Neural cell (in vitro differentiated cells): ENCODE measurements around the gene C6orf136. TPM values are rescaled to one million over a fixed set of nuclear protein-coding genes. Genes with fewer than 3 reads are reported as not detected.

Experiments
- H2AFZ ChIP-seq: fragments of 200-600, 300-800 bp; sonication (generic), shearing (Covaris generic); 2 replicates; pipeline ENCODE4 v1.6.0; 2014; ENCODE audit warnings: low read depth, mild to moderate bottlenecking, antibody characterized with exemption, low read length, moderate library complexity
- H3F3A ChIP-seq: fragments of 200-600 bp; shearing (Covaris generic); 2 replicates; pipeline ENCODE4 v1.6.1; 2016; ENCODE audit warnings: mild to moderate bottlenecking, moderate library complexity, mixed read lengths, antibody characterized with exemption, low read length; ENCODE audit not compliant: insufficient read depth, poor library complexity, severe bottlenecking
- H3K27ac ChIP-seq: fragments of 200-600, 300-800 bp; sonication (generic), shearing (Covaris generic); 2 replicates; pipeline ENCODE4 v1.5.1; 2014; ENCODE audit warnings: mild to moderate bottlenecking, low read length, moderate library complexity
- H3K27me3 ChIP-seq: fragments of 300-800, 200-600 bp; sonication (generic), shearing (Covaris generic); 2 replicates; pipeline ENCODE4 v1.6.0; 2014; ENCODE audit warnings: mild to moderate bottlenecking, low read depth, low read length, moderate library complexity; ENCODE audit not compliant: insufficient read depth
- H3K36me3 ChIP-seq: fragments of 300-800, 200-600 bp; sonication (generic), shearing (Covaris generic); 2 replicates; pipeline ENCODE4 v1.5.1; 2014; ENCODE audit warnings: mild to moderate bottlenecking, antibody characterized with exemption, low read length, moderate library complexity; ENCODE audit not compliant: insufficient read depth
- H3K4me2 ChIP-seq: fragments of 300-800, 200-600 bp; sonication (generic), shearing (Covaris generic); 2 replicates; pipeline ENCODE4 v1.6.0; 2014; ENCODE audit warnings: mild to moderate bottlenecking, low read length
- H3K4me3 ChIP-seq: fragments of 300-800, 200-600 bp; sonication (generic), shearing (Covaris generic); 2 replicates; pipeline ENCODE4 v1.5.1; 2014; ENCODE audit warnings: mild to moderate bottlenecking, low read length, moderate library complexity
- H3K79me2 ChIP-seq: fragments of 200-600 bp; shearing (Covaris generic); replicated peaks from 2 replicates; pipeline ENCODE4 v1.6.0; 2014; ENCODE audit warnings: mild to moderate bottlenecking, low read length, moderate library complexity; ENCODE audit not compliant: insufficient read depth
- H3K9ac ChIP-seq: fragments of 300-800, 200-600 bp; sonication (generic), shearing (Covaris generic); 2 replicates; pipeline ENCODE4 v1.6.1; 2016; ENCODE audit warnings: mild to moderate bottlenecking, low read length, mixed read lengths
- H3K9me2 ChIP-seq: fragments of 200-600 bp; shearing (Covaris generic); 2 replicates; pipeline ENCODE4 v1.6.1; 2016; ENCODE audit warnings: mild to moderate bottlenecking, low read length, mixed read lengths; ENCODE audit not compliant: insufficient read depth
- H3K9me3 ChIP-seq: fragments of 200-600, 300-800 bp; sonication (generic), shearing (Covaris generic); 2 replicates; pipeline ENCODE4 v1.6.1; 2016; ENCODE audit warnings: mild to moderate bottlenecking, mixed run types, low read length, moderate library complexity, mixed read lengths
- H4K20me1 ChIP-seq: fragments of 200-600 bp; shearing (Covaris generic); 2 replicates; pipeline ENCODE4 v1.6.1; 2016; ENCODE audit warnings: mild to moderate bottlenecking, mixed run types; ENCODE audit not compliant: insufficient read depth
- EP300 ChIP-seq: fragments of 450-650 bp; conservative IDR thresholded peaks from 2 replicates; pipeline ENCODE4 v1.6.1; 2014; ENCODE audit warnings: antibody characterized with exemption, mild to moderate bottlenecking, moderate library complexity; ENCODE audit not compliant: poor library complexity, severe bottlenecking
- EZH2 ChIP-seq: fragments of 200-600, 300-800 bp; shearing (Covaris generic), sonication (generic); IDR thresholded peaks from 2 replicates; pipeline ENCODE4 v1.6.1; 2014; ENCODE audit warnings: antibody characterized with exemption, low read length, borderline replicate concordance, mild to moderate bottlenecking; ENCODE audit not compliant: insufficient read depth, poor library complexity, severe bottlenecking
- MXI1 ChIP-seq: fragments of 450-650 bp; conservative IDR thresholded peaks from 2 replicates; pipeline ENCODE4 v1.6.1; 2014; ENCODE audit warnings: antibody characterized with exemption, mild to moderate bottlenecking; ENCODE audit not compliant: poor library complexity, severe bottlenecking
- POLR2AphosphoS5 ChIP-seq: IDR thresholded peaks from 2 replicates; pipeline ENCODE4 v1.6.1; 2012
- RAD21 ChIP-seq: fragments of 450-650 bp; conservative IDR thresholded peaks from 2 replicates; pipeline ENCODE4 v1.6.1; 2014; ENCODE audit warnings: antibody characterized with exemption, mild to moderate bottlenecking, moderate library complexity
- REST ChIP-seq: IDR thresholded peaks from 2 replicates; pipeline ENCODE4 v1.6.1; 2012; ENCODE audit warnings: borderline replicate concordance
- SMC3 ChIP-seq: fragments of 450-650 bp; conservative IDR thresholded peaks from 2 replicates; pipeline ENCODE4 v1.6.1; 2014; ENCODE audit warnings: antibody characterized with exemption, mild to moderate bottlenecking, moderate library complexity; ENCODE audit not compliant: poor library complexity
- TAF1 ChIP-seq: IDR thresholded peaks from 2 replicates; pipeline ENCODE4 v1.6.1; 2012; ENCODE audit warnings: low read depth
- polyA plus RNA-seq: library from polyadenylated mRNA; depleted of rRNA; stranded (reverse); fragments of >200 nt; gene quantifications from 2 replicates; pipeline ENCODE4 v1.2.3, GENCODE V29; 2014

The C6orf136 gene
- polyA plus RNA-seq, 1 donor from 2014 or later: 12.4 TPM

GRCh38 chr6:30615958-30616810, 30.7 kb upstream of the C6orf136 start:
- peak; percentile 27 for TF ChIP-seq EP300
- peak; percentile 83 for TF ChIP-seq REST
- peak; percentile 57 for TF ChIP-seq TAF1
- no peak for TF ChIP-seq MXI1
- no peak for TF ChIP-seq RAD21
- no peak for TF ChIP-seq EZH2
- no peak for TF ChIP-seq SMC3
- peak; percentile 86 for TF ChIP-seq POLR2AphosphoS5

DNA sequence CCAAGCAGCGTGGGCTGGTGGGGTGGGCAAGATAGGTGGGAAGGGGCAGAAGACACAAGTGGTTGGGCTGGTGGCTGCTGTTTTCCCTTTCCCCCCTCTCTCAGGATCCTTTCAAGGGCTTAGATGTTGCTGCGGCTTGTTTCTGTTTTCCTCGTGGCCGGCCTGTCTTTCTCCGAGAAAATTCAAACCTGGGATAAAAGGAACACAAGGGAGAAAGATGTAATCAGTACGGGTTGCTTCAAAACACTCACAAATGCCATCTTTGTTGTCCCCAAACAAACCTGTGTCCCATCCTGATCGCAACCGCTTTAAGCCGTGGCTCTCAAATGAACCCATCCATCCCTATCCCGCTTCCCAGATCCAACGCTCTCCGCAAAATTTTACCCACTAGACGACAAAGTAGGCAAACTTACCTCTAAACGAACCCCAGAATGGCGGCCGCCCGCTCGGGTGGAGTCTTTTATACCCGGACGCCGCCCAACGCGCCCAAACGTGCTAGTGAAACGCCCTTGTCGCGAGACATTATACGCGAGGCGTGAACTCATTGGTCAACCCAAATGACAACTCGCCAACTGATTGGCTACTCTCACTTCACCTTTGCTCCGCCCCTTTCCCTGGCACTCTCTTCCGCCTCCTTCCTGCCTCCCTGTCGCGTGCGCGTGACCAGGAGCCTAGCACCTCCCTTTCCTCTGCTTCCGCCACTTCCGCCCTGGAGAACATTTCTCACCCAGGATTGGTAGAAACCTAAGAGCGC, 29.9 kb upstream of the C6orf136 start, which contains the start of gene PPP1R10:
Gene PPP1R10, minus strand, starts transcription at position 433 of the 754 bp plus-strand sequence. CDS start 7,299 bp downstream, outside the sequence.
- Histone ChIP-seq H3K79me2 (peaks cover 56% of the 10 kb centered on the region), H4K20me1 (no peaks in the 10 kb centered on the region), H3K9ac (peak within 1 kb of the TSS; percentile 99)

More at GRCh38 chr6:30615958-30616810, 30.7 kb upstream of the C6orf136 start:
- Histone ChIP-seq H3K9me2 (no peaks in the 10 kb centered on the region), H3F3A (peaks cover 8% of the 10 kb centered on the region), H3K9ac (peak overlapping the region; percentile 99), H3K9me3 (no peaks in the 10 kb centered on the region), H3K79me2 (peaks cover 58% of the 10 kb centered on the region), H3K36me3 (peaks cover 9% of the 10 kb centered on the region), H4K20me1 (no peaks in the 10 kb centered on the region), H3K27ac (peak overlapping the region; percentile 100), H3K4me2 (peak overlapping the region; percentile 81), H2AFZ (no peak overlapping the region), H3K4me3 (peak overlapping the region; percentile 83), H3K27me3 (no peaks in the 10 kb centered on the region)

More for the DNA sequence above, 29.9 kb upstream of the C6orf136 start, which contains the start of gene PPP1R10:
- peak within 1 kb of the TSS; percentile 81 for H3K4me2 ChIP-seq
- no peaks in the 10 kb centered on the region for H3K9me3 ChIP-seq
- no peaks in the 10 kb centered on the region for H3K27me3 ChIP-seq
- peak within 1 kb of the TSS; percentile 83 for H3K4me3 ChIP-seq
- H3K36me3 ChIP-seq: peaks cover 9% of the 10 kb centered on the region
- no peaks in the 10 kb centered on the region for H3K9me2 ChIP-seq
- peak; percentile 100 for TF ChIP-seq POLR2AphosphoS5
- TF ChIP-seq EP300: peak; percentile 36
- TF ChIP-seq REST: peak; percentile 97
- TF ChIP-seq TAF1: peak; percentile 95
- TF ChIP-seq SMC3: no peak
- H2AFZ ChIP-seq: peak within 1 kb of the TSS; percentile 38
- H3F3A ChIP-seq: peaks cover 8% of the 10 kb centered on the region
- H3K27ac ChIP-seq: peak within 1 kb of the TSS; percentile 100
